Naive thymus-derived CD8-positive, alpha-beta T cell (primary cell): ENCODE measurements around the gene CAV3. TPM values are rescaled to one million over a fixed set of nuclear protein-coding genes. Genes with fewer than 3 reads are reported as not detected.

ENCODE experiments used
- ATAC-seq, 2 donors: fragments of 150-1000 bp; cut with Tn5 transposase in 1 of 2; sonication (Bioruptor Pico), chemical (Tn5 transposase) in 1 of 2; 1 replicate in 1 of 2; 2 replicates in 1 of 2; pipeline ENCODE4 v1.10.0; 2021; ENCODE audit warnings: mild to moderate bottlenecking in 2 of 2, moderate library complexity in 2 of 2
- POLR2A ChIA-PET: fragments of 350-600 bp; sonication (Branson Sonifier 250); formaldehyde crosslinking; loops from one replicate; lab custom pipeline; 2021; ENCODE audit warnings: antibody characterized with exemption; lab: Charles Lee
- DNase-seq, 10 donors: peaks; one replicate each; pipeline versions ENCODE4 v3.0.0 to v3.0.0-alpha.2; 2020 to 2022
- H3K27ac Mint-ChIP-seq, 10 donors: one replicate each; pipeline ENCODE4 v1.8.0; 2020 to 2022; ENCODE audit warnings: mild to moderate bottlenecking in 10 of 10, mixed read lengths in 10 of 10, moderate library complexity in 4 of 10, inconsistent platforms in 1 of 10
- H3K27me3 Mint-ChIP-seq, 5 donors: one replicate each; pipeline ENCODE4 v1.8.0; 2021 to 2022; ENCODE audit warnings: mixed read lengths in 5 of 5
- H3K36me3 Mint-ChIP-seq, 3 donors: one replicate each; pipeline ENCODE4 v1.8.0; 2020 to 2022; ENCODE audit warnings: mixed read lengths in 3 of 3, mild to moderate bottlenecking in 2 of 3, inconsistent platforms in 1 of 3
- H3K4me1 Mint-ChIP-seq, 4 donors: one replicate each; pipeline ENCODE4 v1.8.0; 2021 to 2022; ENCODE audit warnings: mixed read lengths in 4 of 4
- H3K4me3 Mint-ChIP-seq, 10 donors: one replicate each; pipeline ENCODE4 v1.8.0; 2020 to 2022; ENCODE audit warnings: mild to moderate bottlenecking in 10 of 10, mixed read lengths in 10 of 10, moderate library complexity in 6 of 10, inconsistent platforms in 1 of 10
- H3K9me3 Mint-ChIP-seq, 9 donors: one replicate each; pipeline ENCODE4 v1.8.0; 2020 to 2022; ENCODE audit warnings: mixed read lengths in 9 of 9, mild to moderate bottlenecking in 3 of 9, inconsistent platforms in 1 of 9, moderate library complexity in 1 of 9
- polyA plus RNA-seq, 3 donors: library from polyadenylated mRNA; unstranded; fragments of 300-500 nt; fragmentation: Illumina TruSeq; gene quantifications; one replicate each; pipeline ENCODE4 v1.2.3, GENCODE V29; 2021
- total RNA-seq, 8 experiments: library from RNA in 2 of 8; stranded (reverse) in 2 of 8; gene quantifications; one replicate each; pipeline ENCODE4 v1.2.3 and lab custom pipeline; 2021 to 2026

Gene CAV3
- total and polyA plus RNA-seq, 5 experiments from 2014 or later: not detected

DNA sequence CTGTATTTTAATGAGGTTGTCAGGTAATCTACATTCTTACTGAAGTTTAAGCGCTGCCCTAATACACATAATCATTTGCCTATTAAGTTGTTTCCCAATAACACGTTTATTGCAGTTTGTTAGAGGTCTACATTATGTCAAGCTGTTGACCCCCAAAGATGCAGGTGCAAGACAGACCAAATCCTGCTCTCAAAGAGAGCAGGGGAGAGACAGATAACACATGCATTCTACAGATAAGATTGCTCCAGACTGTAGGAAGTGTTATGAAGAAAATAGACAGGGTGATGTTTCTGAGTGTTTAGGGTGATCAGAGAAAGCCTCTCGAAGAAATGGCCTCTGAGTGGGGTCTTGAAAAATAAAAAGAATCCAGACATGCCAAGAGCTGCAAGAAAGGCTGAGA is 60.6 kb downstream of the CAV3 start:
- POLR2A ChIA-PET: no interaction called here
- no peak overlapping the region for H3K4me3 Mint-ChIP-seq
- H3K36me3 Mint-ChIP-seq: peaks cover 0 to 9% (median 3%) of the 10 kb centered on the region in 3 donors

More for the DNA sequence above, 60.6 kb downstream of the CAV3 start:
- no peak for DNase-seq
- peaks cover 0 to 6% (median 0%) of the 10 kb centered on the region in 5 donors for H3K27me3 Mint-ChIP-seq
- H3K4me1 Mint-ChIP-seq: no peaks in the 10 kb centered on the region
- no peak overlapping the region for H3K27ac Mint-ChIP-seq
- no peak for ATAC-seq
- peaks cover 0 to 25% (median 6%) of the 10 kb centered on the region in 9 donors for H3K9me3 Mint-ChIP-seq

Other genes starting within 250 kb of the CAV3 start
- gene LMCD1, start 232.0 kb upstream of the CAV3 start, total RNA-seq: not detected
- 1 to 10 TPM in 1 of 3 donors, not detected in 2; 1.2 TPM for gene LMCD1, start 232.0 kb upstream of the CAV3 start, polyA plus RNA-seq
- not detected for gene SSUH2, start 89.0 kb upstream of the CAV3 start, total RNA-seq
- not detected for gene SSUH2, start 89.0 kb upstream of the CAV3 start, polyA plus RNA-seq
- under 1 TPM; 0.18 to 0.58 TPM for gene OXTR, start 35.8 kb downstream of the CAV3 start, total RNA-seq
- not detected for gene OXTR, start 35.8 kb downstream of the CAV3 start, polyA plus RNA-seq
- gene RAD18, start 229.7 kb downstream of the CAV3 start, total RNA-seq: 10 to 100 TPM; 17.7 to 18.0 TPM
- 10 to 100 TPM in 2 of 3 donors, 1 to 10 TPM in 1; 7.8 to 14.6 (median 12.5) TPM for gene RAD18, start 229.7 kb downstream of the CAV3 start, polyA plus RNA-seq